ENCODE measurements around the gene FKBP5. TPM values are rescaled to one million over a fixed set of nuclear protein-coding genes. Genes with fewer than 3 reads are reported as not detected.
A peak's percentile ranks its signal among the peaks of the same experiment; 100 is the strongest.

Gene FKBP5
- total RNA-seq, 1 donor from 2014 or later: 108 TPM

DNA sequence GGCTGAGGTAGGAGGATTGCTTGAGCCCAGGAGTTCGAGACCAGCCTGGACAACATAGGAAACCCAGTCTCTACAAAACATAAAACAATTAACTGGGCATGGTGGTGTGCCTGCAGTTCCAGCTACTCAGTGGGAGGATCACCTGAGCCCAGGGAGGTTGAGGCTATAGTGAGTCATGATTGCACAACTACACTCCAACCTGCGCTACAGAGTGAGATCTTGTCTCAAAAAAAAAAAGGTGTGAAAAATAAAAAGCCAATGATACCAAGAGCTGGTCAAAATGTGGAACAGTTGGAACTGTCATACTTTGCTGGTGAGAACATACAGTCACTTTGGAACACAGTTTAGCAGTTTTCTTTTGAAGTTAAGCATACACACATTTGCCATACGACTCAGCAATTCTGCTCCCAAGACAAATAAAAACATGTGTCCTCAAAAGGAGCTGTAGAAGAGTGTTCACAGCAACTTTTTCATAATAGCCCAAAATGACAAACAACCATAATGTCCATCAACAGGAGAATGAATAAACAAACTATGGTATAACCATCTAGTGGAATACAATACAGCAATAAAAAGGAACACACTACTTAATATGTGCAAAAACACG, 21.6 kb upstream of the FKBP5 start:
- H3K4me3 Mint-ChIP-seq (ENCODE audit: unreplicated experiment): no peak overlapping the region
- H3K9me3 Mint-ChIP-seq (ENCODE audit: unreplicated experiment): peaks cover 3% of the 10 kb centered on the region
- DNase-seq (ENCODE audit: extremely low spot score, unreplicated experiment): no peak
- peaks cover 11% of the 10 kb centered on the region for H3K4me1 Mint-ChIP-seq (ENCODE audit: unreplicated experiment)
- H3K27ac Mint-ChIP-seq (ENCODE audit: unreplicated experiment): no peak overlapping the region
- no peaks in the 10 kb centered on the region for H3K36me3 Mint-ChIP-seq (ENCODE audit: unreplicated experiment)
- H3K27me3 Mint-ChIP-seq (ENCODE audit: unreplicated experiment): no peaks in the 10 kb centered on the region
- TF ChIP-seq CTCF (IDR thresholded peaks at IDR 0.05): no peak

DNA sequence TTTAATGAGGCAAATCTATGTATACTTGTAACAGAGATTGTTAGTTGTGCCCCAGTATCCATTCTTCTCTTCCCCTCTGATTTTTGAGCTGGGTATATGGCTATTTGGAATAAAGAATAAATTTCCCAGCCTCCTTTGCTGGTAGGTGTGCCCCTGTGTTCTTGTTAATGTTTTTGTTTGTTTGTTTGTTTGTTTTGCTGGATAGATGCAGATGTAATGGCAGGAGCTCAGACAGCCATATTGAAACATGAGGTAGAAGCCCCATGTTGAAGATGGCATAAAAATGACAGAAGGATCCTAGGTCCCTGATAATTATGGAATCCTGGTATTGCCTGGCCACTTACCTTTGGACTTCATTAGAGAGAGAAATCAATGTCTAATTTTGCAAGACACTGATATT, 19.9 kb upstream of the FKBP5 start:
- no peak for DNase-seq (ENCODE audit: extremely low spot score, unreplicated experiment)
- Mint-ChIP-seq H3K36me3 (ENCODE audit: unreplicated experiment) (peaks cover 2% of the 10 kb centered on the region), H3K4me3 (ENCODE audit: unreplicated experiment) (no peak overlapping the region), H3K9me3 (ENCODE audit: unreplicated experiment) (peaks cover 3% of the 10 kb centered on the region), H3K4me1 (ENCODE audit: unreplicated experiment) (peaks cover 8% of the 10 kb centered on the region), H3K27ac (ENCODE audit: unreplicated experiment) (no peak overlapping the region), H3K27me3 (ENCODE audit: unreplicated experiment) (no peaks in the 10 kb centered on the region)
- TF ChIP-seq CTCF (IDR thresholded peaks at IDR 0.05): no peak

- no peaks in the 10 kb centered on the region for H3K27me3 Mint-ChIP-seq (ENCODE audit: unreplicated experiment)
These were observed 19.1 kb upstream of the FKBP5 start for GRCh38 chr6:35707714-35708407.

DNA sequence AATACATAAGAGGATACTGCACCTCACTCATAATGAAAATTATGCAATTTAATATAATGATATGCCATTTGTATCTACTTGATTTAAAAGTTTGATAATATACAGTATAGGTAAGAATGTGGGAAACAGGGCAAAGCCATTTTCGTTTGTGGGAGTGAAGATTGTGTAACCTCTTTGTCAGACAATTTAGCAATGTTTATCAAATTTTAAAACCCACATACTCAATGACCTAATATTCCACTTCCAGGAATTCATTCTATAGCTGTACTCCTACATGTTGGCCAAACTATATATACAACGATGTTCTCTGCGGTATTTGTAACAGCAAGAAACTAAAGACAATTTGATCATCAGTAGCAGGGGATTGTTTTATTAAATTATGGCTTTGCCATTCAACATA, 17.8 kb upstream of the FKBP5 start:
- Mint-ChIP-seq H3K4me3 (ENCODE audit: unreplicated experiment) (no peak overlapping the region), H3K4me1 (ENCODE audit: unreplicated experiment) (peaks cover 8% of the 10 kb centered on the region), H3K9me3 (ENCODE audit: unreplicated experiment) (peaks cover 3% of the 10 kb centered on the region), H3K36me3 (ENCODE audit: unreplicated experiment) (peaks cover 2% of the 10 kb centered on the region), H3K27me3 (ENCODE audit: unreplicated experiment) (no peaks in the 10 kb centered on the region), H3K27ac (ENCODE audit: unreplicated experiment) (no peak overlapping the region)
- no peak for DNase-seq (ENCODE audit: extremely low spot score, unreplicated experiment)
- TF ChIP-seq CTCF (IDR thresholded peaks at IDR 0.05): no peak

More at GRCh38 chr6:35707714-35708407, 19.1 kb upstream of the FKBP5 start:
- no peak for DNase-seq (ENCODE audit: extremely low spot score, unreplicated experiment)
- Mint-ChIP-seq H3K36me3 (ENCODE audit: unreplicated experiment) (peaks cover 2% of the 10 kb centered on the region), H3K9me3 (ENCODE audit: unreplicated experiment) (peaks cover 3% of the 10 kb centered on the region), H3K27ac (ENCODE audit: unreplicated experiment) (no peak overlapping the region), H3K4me1 (ENCODE audit: unreplicated experiment) (peaks cover 8% of the 10 kb centered on the region), H3K4me3 (ENCODE audit: unreplicated experiment) (no peak overlapping the region)
- no peak for TF ChIP-seq CTCF (IDR thresholded peaks at IDR 0.05)

- H3K9me3 Mint-ChIP-seq (ENCODE audit: unreplicated experiment): no peaks in the 10 kb centered on the region
- no peaks in the 10 kb centered on the region for H3K27me3 Mint-ChIP-seq (ENCODE audit: unreplicated experiment)
- peaks cover 2% of the 10 kb centered on the region for H3K36me3 Mint-ChIP-seq (ENCODE audit: unreplicated experiment)
- peak; percentile 13 for DNase-seq (ENCODE audit: extremely low spot score, unreplicated experiment)
- no peak for TF ChIP-seq CTCF (IDR thresholded peaks at IDR 0.05)
- H3K4me1 Mint-ChIP-seq (ENCODE audit: unreplicated experiment): no peaks in the 10 kb centered on the region
- no peak overlapping the region for H3K27ac Mint-ChIP-seq (ENCODE audit: unreplicated experiment)
- no peak overlapping the region for H3K4me3 Mint-ChIP-seq (ENCODE audit: unreplicated experiment)
These were observed 14.8 kb upstream of the FKBP5 start for GRCh38 chr6:35703554-35703953.
